HEK293 (cell line): ENCODE measurements around the gene STMND1.

Experiments
- CTCF ChIA-PET: fragments of 350-600 bp; formaldehyde crosslinking; extraction: SDS; loops from one replicate; lab custom pipeline; 2021; ENCODE audit warnings: antibody characterized with exemption; lab: Yijun Ruan, JAX
- POLR2A ChIA-PET: fragments of 300-600 bp; formaldehyde crosslinking; extraction: SDS; loops from one replicate; lab custom pipeline; 2020; ENCODE audit warnings: antibody characterized with exemption, inconsistent platforms; lab: Yijun Ruan, JAX
- H3K27ac ChIP-seq: fragments of 200-500 bp; sonication (Bioruptor generic); 2 replicates; pipeline ENCODE4 v1.5.1; 2014; ENCODE audit warnings: low read depth, low read length, control low read depth, inconsistent platforms; ENCODE audit errors: extremely low read depth
- H3K36me3 ChIP-seq, 2 experiments: fragments of 200-500 bp in 1 of 2; sonication (Bioruptor generic) in 1 of 2; 1 replicate in 1 of 2; 2 replicates in 1 of 2; pipeline ENCODE4 v1.5.1; 2014 to 2017; ENCODE audit warnings: inconsistent platforms in 2 of 2, low read length in 2 of 2; ENCODE audit not compliant: control insufficient read depth in 2 of 2, insufficient read depth in 1 of 2
- H3K4me1 ChIP-seq: fragments of 200-500 bp; sonication (Bioruptor generic); 2 replicates; pipeline ENCODE4 v1.5.1; 2014; ENCODE audit warnings: mild to moderate bottlenecking, low read length, inconsistent platforms; ENCODE audit not compliant: control insufficient read depth, insufficient read depth
- H3K4me3 ChIP-seq: 2 replicates; pipeline ENCODE4 v1.5.1; 2011; ENCODE audit warnings: low read depth, mild to moderate bottlenecking, control low read depth, low read length, moderate library complexity
- H3K9me3 ChIP-seq: fragments of 200-500 bp; sonication (Bioruptor generic); 2 replicates; pipeline ENCODE4 v1.5.1; 2014; ENCODE audit warnings: low read depth, low read length, inconsistent platforms; ENCODE audit not compliant: control insufficient read depth, insufficient read depth
- GLI2 ChIP-seq: fragments of 450-650 bp; formaldehyde crosslinking; IDR thresholded peaks from 2 replicates; pipeline ENCODE4; 2017; ENCODE audit warnings: missing biosample characterization, missing genetic modification characterization, low read depth, borderline replicate concordance
- HOXC10 ChIP-seq: sonication (generic); formaldehyde crosslinking; IDR thresholded peaks from 2 replicates; pipeline ENCODE4 v1.8.1; 2023; ENCODE audit warnings: mild to moderate bottlenecking, missing genetic modification reagents
- MZF1 ChIP-seq: fragments of 450-650 bp; formaldehyde crosslinking; IDR thresholded peaks from 2 replicates; pipeline ENCODE4 v1.5.1; 2017; ENCODE audit warnings: missing biosample characterization, missing genetic modification characterization, borderline replicate concordance
- PRDM4 ChIP-seq: fragments of 450-650 bp; formaldehyde crosslinking; IDR thresholded peaks from 2 replicates; pipeline ENCODE4 v1.5.1; 2017; ENCODE audit warnings: missing biosample characterization, missing genetic modification characterization
- SP3 ChIP-seq: fragments of 450-650 bp; formaldehyde crosslinking; IDR thresholded peaks from 2 replicates; pipeline ENCODE4 v1.5.1; 2016; ENCODE audit warnings: missing biosample characterization, missing genetic modification characterization
- ZBTB17 ChIP-seq: fragments of 450-650 bp; formaldehyde crosslinking; IDR thresholded peaks from 2 replicates; pipeline ENCODE4 v1.5.1; 2016; ENCODE audit warnings: missing biosample characterization, missing genetic modification characterization
- ZBTB26 ChIP-seq: fragments of 450-650 bp; formaldehyde crosslinking; optimal IDR thresholded peaks from 2 replicates; pipeline ENCODE3; 2016; ENCODE audit warnings: missing biosample characterization, mild to moderate bottlenecking, missing genetic modification characterization
- ZFHX2 ChIP-seq: fragments of 450-650 bp; formaldehyde crosslinking; conservative IDR thresholded peaks from 2 replicates; pipeline ENCODE4 v1.5.1; 2016; ENCODE audit warnings: missing biosample characterization, missing genetic modification characterization
- ZFP37 ChIP-seq: fragments of 450-650 bp; formaldehyde crosslinking; IDR thresholded peaks from 2 replicates; pipeline ENCODE4 v1.5.1; 2016; ENCODE audit warnings: missing biosample characterization, missing genetic modification characterization
- ZNF133 ChIP-seq: fragments of 450-650 bp; formaldehyde crosslinking; IDR thresholded peaks from 2 replicates; pipeline ENCODE4 v1.5.1; 2016; ENCODE audit warnings: missing biosample characterization, missing genetic modification characterization
- ZNF175 ChIP-seq: fragments of 450-650 bp; formaldehyde crosslinking; IDR thresholded peaks from 2 replicates; pipeline ENCODE4 v1.5.1; 2016; ENCODE audit warnings: missing biosample characterization, missing genetic modification characterization
- ZNF211 ChIP-seq: fragments of 450-650 bp; formaldehyde crosslinking; IDR thresholded peaks from 2 replicates; pipeline ENCODE4 v1.5.1; 2016; ENCODE audit warnings: low read depth, missing biosample characterization, missing genetic modification characterization
- ZNF350 ChIP-seq: fragments of 450-650 bp; formaldehyde crosslinking; IDR thresholded peaks from 2 replicates; pipeline ENCODE4 v1.5.0; 2017; ENCODE audit warnings: missing biosample characterization, mild to moderate bottlenecking, missing genetic modification characterization
- ZNF394 ChIP-seq: fragments of 450-650 bp; formaldehyde crosslinking; IDR thresholded peaks from 2 replicates; pipeline ENCODE4 v1.5.1; 2016; ENCODE audit warnings: missing biosample characterization, missing genetic modification characterization, mild to moderate bottlenecking, moderate library complexity, borderline replicate concordance
- ZNF426 ChIP-seq: fragments of 450-650 bp; formaldehyde crosslinking; IDR thresholded peaks from 2 replicates; pipeline ENCODE4 v1.5.1; 2017; ENCODE audit warnings: missing biosample characterization, missing genetic modification characterization, mild to moderate bottlenecking, inconsistent platforms, moderate library complexity
- ZNF48 ChIP-seq: fragments of 450-650 bp; formaldehyde crosslinking; IDR thresholded peaks from 2 replicates; pipeline ENCODE4 v1.5.1; 2016; ENCODE audit warnings: missing biosample characterization, missing genetic modification characterization
- ZNF530 ChIP-seq: fragments of 450-650 bp; formaldehyde crosslinking; IDR thresholded peaks from 2 replicates; pipeline ENCODE4 v1.5.1; 2016; ENCODE audit warnings: low read depth, missing biosample characterization, missing genetic modification characterization
- ZNF629 ChIP-seq: fragments of 450-650 bp; formaldehyde crosslinking; IDR thresholded peaks from 2 replicates; pipeline ENCODE4 v1.5.1; 2017; ENCODE audit warnings: missing biosample characterization, missing genetic modification characterization
- ZNF639 ChIP-seq: fragments of 450-650 bp; formaldehyde crosslinking; IDR thresholded peaks from 2 replicates; pipeline ENCODE4 v1.5.1; 2016; ENCODE audit warnings: missing biosample characterization, missing genetic modification characterization
- ZNF677 ChIP-seq: fragments of 450-650 bp; IDR thresholded peaks from 2 replicates; pipeline ENCODE4 v1.5.0; 2018; ENCODE audit warnings: missing biosample characterization, mild to moderate bottlenecking, missing genetic modification characterization, moderate library complexity
- ZNF777 ChIP-seq: fragments of 450-650 bp; formaldehyde crosslinking; IDR thresholded peaks from 2 replicates; pipeline ENCODE4 v1.5.1; 2017; ENCODE audit warnings: missing biosample characterization, missing genetic modification characterization, borderline replicate concordance
- ZNF791 ChIP-seq: fragments of 450-650 bp; formaldehyde crosslinking; IDR thresholded peaks from 2 replicates; pipeline ENCODE4 v1.5.1; 2016; ENCODE audit warnings: missing biosample characterization, missing genetic modification characterization
- ZNF843 ChIP-seq: fragments of 450-650 bp; formaldehyde crosslinking; IDR thresholded peaks from 2 replicates; pipeline ENCODE4 v1.5.1; 2016; ENCODE audit warnings: missing biosample characterization, missing genetic modification characterization
- ZSCAN18 ChIP-seq: fragments of 450-650 bp; formaldehyde crosslinking; IDR thresholded peaks from 2 replicates; pipeline ENCODE4 v1.5.1; 2016; ENCODE audit warnings: missing biosample characterization, missing genetic modification characterization
- ZSCAN23 ChIP-seq: fragments of 450-650 bp; formaldehyde crosslinking; IDR thresholded peaks from 2 replicates; pipeline ENCODE4 v1.5.1; 2016; ENCODE audit warnings: missing biosample characterization, missing genetic modification characterization
- TF ChIP-seq, protein P1 (sequence below): fragments of 450-650 bp; formaldehyde crosslinking; IDR thresholded peaks from 2 replicates; pipeline ENCODE4 v1.5.1; 2016; ENCODE audit warnings: missing biosample characterization, missing genetic modification characterization, low read depth
- TF ChIP-seq, protein P2 (sequence below): fragments of 450-650 bp; formaldehyde crosslinking; IDR thresholded peaks from 2 replicates; pipeline ENCODE4; 2016; ENCODE audit warnings: missing biosample characterization, missing genetic modification characterization

The STMND1 gene

GRCh38 chr6:17058550-17058949, 43.3 kb upstream of the STMND1 start (continued):
- no peak for TF ChIP-seq ZNF777 (tag by site-specific recombination)
- no peak for TF ChIP-seq ZNF426 (tag by site-specific recombination)
- TF ChIP-seq ZNF211: no peak
- TF ChIP-seq ZBTB26: no peak
- TF ChIP-seq ZNF350 (tag by site-specific recombination): no peak
- TF ChIP-seq ZBTB17 (tag by site-specific recombination): no peak
- TF ChIP-seq MZF1 (tag by site-specific recombination): no peak
- no peak for TF ChIP-seq ZNF677
- no peak for TF ChIP-seq ZNF629 (tag by site-specific recombination)
- no peak for TF ChIP-seq ZNF133
- no peak for TF ChIP-seq ZFP37 (tag by site-specific recombination)

DNA sequence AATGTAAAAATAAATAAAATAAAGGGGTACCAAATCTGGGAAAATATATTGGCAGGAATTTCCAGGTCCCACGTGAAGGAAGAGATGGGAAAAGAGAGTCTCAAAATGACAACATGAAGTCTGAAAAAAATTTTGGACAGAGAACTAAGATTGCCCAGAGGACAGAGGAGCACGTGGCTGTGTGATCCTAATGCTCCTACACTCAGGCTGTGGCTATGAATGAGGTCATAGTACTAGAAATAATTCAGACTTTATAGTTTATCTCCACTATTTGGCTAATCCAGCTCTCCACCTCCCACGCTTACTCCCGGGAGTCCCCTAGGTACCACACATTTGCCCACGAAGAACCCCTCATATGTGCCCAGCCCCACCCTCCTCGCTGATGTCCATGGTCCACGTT, 42.8 kb upstream of the STMND1 start:
- Histone ChIP-seq H3K9me3 (no peaks in the 10 kb centered on the region), H3K4me1 (no peaks in the 10 kb centered on the region), H3K4me3 (no peak overlapping the region), H3K36me3 (no peaks in the 10 kb centered on the region), H3K27ac (no peak overlapping the region)
- TF ChIP-seq, protein P1, sequence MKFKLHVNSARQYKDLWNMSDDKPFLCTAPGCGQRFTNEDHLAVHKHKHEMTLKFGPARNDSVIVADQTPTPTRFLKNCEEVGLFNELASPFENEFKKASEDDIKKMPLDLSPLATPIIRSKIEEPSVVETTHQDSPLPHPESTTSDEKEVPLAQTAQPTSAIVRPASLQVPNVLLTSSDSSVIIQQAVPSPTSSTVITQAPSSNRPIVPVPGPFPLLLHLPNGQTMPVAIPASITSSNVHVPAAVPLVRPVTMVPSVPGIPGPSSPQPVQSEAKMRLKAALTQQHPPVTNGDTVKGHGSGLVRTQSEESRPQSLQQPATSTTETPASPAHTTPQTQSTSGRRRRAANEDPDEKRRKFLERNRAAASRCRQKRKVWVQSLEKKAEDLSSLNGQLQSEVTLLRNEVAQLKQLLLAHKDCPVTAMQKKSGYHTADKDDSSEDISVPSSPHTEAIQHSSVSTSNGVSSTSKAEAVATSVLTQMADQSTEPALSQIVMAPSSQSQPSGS (tag by site-specific recombination): peak; percentile 49; the same call in 1 of the 2 replicates
- TF ChIP-seq ZNF639 (tag by site-specific recombination) (no peak), ZFHX2 (tag by site-specific recombination) (peak; percentile 50)
- CTCF ChIA-PET: interaction anchor here (1.2 to 1.4 kb wide), 2 partner anchors 49 to 548 kb away, joined by 3 to 4 read pairs; no protein-coding TSS in a partner anchor
- POLR2A ChIA-PET: no interaction called here

- CTCF ChIA-PET: interaction anchor here (0.6 to 1.6 kb wide), 5 partner anchors 12 to 549 kb away, joined by 3 to 7 read pairs (median 4); no protein-coding TSS in a partner anchor
- Histone ChIP-seq H3K36me3 (no peaks in the 10 kb centered on the region), H3K27ac (no peak overlapping the region), H3K4me1 (no peaks in the 10 kb centered on the region), H3K9me3 (no peaks in the 10 kb centered on the region), H3K4me3 (no peak overlapping the region)
- POLR2A ChIA-PET: no interaction called here
- no peak for TF ChIP-seq ZNF843 (tag by site-specific recombination)
- TF ChIP-seq GLI2 (tag by site-specific recombination): no peak
- TF ChIP-seq ZNF791 (tag by site-specific recombination): no peak
- TF ChIP-seq PRDM4 (tag by site-specific recombination): no peak
- no peak for TF ChIP-seq ZNF394 (tag by site-specific recombination)
- TF ChIP-seq ZNF530 (tag by site-specific recombination): no peak
- no peak for TF ChIP-seq HOXC10 (CRISPR knock-in tag)
- TF ChIP-seq SP3 (tag by site-specific recombination): no peak
- no peak for TF ChIP-seq ZSCAN18 (tag by site-specific recombination)
- TF ChIP-seq ZSCAN23 (tag by site-specific recombination): no peak
- no peak for TF ChIP-seq ZNF175 (tag by site-specific recombination)
- TF ChIP-seq, protein P2, sequence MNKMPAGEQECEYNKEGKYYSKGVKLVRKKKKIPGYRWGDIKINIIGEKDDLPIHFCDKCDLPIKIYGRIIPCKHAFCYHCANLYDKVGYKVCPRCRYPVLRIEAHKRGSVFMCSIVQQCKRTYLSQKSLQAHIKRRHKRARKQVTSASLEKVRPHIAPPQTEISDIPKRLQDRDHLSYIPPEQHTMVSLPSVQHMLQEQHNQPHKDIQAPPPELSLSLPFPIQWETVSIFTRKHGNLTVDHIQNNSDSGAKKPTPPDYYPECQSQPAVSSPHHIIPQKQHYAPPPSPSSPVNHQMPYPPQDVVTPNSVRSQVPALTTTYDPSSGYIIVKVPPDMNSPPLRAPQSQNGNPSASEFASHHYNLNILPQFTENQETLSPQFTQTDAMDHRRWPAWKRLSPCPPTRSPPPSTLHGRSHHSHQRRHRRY (tag by site-specific recombination): no peak
- no peak for TF ChIP-seq ZNF48 (tag by site-specific recombination)
Measured at GRCh38 chr6:17059850-17060249, 42.0 kb upstream of the STMND1 start.
